ENCODE results near the gene TMEM161A.
A peak's percentile ranks its signal among the peaks of the same experiment; 100 is the strongest.
"Not testable (repeated sequence)": the region's sequence is repeated elsewhere in the genome, so short reads cannot be mapped to it uniquely, and the experiment has no call there.

The TMEM161A gene

GRCh38 chr19:19138109-19138981 is at the start of gene TMEM161A:
TMEM161A (minus strand) TSS chr19:19138478; CDS start chr19:19138428, 50 bp downstream.
- peak; percentile 93 for DNase-seq (ENCODE audit: low read depth)

- DNase-seq (ENCODE audit: low read depth): no peak
These were observed 48.5 kb upstream of the TMEM161A start for GRCh38 chr19:19186742-19187141.

DNA sequence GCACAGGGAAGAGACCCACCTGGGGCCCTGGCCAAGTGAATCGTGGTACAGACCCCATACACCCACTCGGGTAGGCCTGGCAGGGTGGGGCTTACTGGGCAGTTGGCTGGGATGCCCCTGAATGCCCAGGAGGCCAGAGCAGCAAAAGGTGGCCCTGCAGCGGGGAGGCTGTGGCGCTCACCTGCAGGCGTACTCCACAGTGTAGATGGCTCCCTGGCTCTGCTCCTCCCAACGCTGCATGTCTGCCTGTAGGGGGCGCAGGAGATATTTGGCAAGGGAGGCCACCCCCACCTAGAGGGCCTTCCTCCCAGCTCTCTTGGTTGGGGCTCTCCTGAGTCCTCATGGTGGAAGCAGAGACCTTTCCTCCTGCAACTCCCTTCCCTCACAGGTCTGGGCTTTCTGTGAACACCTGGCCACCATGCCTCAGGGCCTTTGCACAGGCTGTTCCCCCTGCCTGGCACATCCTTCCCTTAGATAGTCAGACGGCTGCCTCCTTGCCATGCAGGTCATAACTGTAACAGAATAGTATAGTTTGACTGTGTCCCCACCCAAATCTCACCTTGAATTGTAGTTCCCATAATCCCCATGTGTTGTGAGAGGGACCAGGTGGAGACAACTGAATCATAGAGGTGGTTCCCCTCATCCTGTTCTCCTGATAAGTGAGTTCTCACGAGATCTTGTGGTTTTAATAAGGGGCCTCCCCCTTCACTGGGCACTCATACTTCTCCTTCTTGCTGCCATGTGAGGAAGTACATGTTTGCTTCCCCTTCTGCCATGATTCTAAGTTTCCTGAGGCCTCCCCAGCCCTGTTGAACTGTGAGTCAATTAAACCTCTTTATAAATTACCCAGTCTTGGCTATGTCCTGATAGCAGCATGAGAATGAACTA is 47.8 kb upstream of the TMEM161A start:
- peak; percentile 33 for DNase-seq (ENCODE audit: low read depth)

GRCh38 chr19:19181488-19181998 is 43.3 kb upstream of the TMEM161A start:
- DNase-seq (ENCODE audit: low read depth): no peak

DNA sequence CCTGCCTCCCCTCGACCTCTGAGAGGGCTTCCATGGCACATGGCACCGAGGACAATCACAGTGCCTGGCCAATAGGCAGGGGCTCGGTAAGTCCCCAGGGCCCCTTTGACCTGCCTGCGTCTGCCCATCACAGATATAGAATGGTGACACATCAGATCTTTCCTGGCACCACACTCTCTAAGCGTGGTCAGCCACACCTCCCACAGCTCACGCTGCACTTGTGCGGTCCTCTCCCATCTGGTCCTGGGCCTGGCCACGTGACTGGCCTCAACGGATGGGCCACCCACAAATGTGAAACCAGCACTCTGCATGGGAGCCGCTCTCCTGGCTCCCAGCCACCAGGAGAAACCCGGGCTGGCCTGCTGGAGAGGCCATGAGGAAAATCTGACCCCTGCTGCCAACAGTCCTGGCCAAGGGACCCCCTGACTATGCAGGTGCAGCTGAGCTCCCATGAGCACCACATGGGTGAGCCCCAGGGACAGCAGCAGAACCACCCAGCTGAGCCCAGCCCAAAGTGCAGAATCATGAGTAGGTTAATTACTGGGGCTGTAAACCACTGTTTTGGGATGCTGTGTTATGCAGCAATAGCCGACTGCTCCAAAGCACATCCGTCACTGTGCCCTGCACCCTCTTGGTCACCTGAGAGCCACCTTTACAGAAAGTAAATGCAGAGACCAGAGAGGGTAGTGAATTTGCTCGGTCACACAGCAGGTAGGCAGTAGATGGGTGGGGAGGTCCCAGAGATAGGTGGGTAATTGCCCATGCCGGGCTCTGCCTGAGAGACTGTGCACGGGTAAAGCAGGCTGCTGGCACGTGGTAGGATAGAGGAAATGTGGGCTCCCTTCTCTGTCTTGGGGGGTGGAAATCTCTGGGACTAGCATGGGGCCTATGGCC is 41.5 kb upstream of the TMEM161A start:
- DNase-seq (ENCODE audit: low read depth): no peak

DNA sequence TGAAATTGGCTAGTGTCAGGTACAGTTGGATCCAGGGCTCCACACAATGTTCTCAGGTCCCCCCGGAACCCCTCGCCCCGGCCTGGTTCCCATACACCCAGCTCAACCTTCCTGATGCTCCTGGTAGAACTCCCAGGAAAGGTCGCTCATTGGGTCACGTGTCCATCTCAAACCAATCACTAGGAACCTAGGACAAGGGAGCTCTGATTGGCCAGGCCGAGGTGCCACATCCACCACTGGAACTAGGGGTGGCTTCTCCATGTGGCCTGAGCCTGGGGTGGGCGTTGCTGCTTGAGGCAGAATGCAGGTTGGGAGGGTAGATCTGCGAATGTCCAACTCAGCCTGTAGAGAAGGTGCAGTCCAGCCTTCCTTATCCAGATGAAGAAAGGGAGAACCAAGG is 38.7 kb upstream of the TMEM161A start:
- DNase-seq (ENCODE audit: low read depth): no peak

DNA sequence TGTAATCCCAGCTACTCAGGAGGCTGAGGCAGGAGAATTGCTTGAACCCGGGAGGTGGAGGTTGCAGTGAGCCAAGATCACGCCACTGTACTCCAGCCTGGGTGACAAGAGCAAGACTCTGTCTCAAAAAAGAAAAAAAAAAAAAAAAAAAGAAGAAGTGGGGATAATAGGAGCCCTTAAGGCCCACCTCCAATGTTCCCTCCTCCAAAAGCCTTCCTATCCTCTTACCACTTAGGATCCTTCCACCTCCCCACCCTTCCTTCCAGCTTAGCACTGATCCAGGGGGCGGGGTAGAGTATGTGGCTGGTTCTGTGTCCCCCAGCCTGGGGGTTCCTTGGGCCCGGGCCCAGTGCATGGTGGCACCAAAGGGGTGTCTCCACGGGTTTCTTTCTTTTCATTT is 35.0 kb upstream of the TMEM161A start:
- DNase-seq (ENCODE audit: low read depth): not testable (repeated sequence)

GRCh38 chr19:19171821-19172532 is 33.7 kb upstream of the TMEM161A start:
- DNase-seq (ENCODE audit: low read depth): no peak

DNA sequence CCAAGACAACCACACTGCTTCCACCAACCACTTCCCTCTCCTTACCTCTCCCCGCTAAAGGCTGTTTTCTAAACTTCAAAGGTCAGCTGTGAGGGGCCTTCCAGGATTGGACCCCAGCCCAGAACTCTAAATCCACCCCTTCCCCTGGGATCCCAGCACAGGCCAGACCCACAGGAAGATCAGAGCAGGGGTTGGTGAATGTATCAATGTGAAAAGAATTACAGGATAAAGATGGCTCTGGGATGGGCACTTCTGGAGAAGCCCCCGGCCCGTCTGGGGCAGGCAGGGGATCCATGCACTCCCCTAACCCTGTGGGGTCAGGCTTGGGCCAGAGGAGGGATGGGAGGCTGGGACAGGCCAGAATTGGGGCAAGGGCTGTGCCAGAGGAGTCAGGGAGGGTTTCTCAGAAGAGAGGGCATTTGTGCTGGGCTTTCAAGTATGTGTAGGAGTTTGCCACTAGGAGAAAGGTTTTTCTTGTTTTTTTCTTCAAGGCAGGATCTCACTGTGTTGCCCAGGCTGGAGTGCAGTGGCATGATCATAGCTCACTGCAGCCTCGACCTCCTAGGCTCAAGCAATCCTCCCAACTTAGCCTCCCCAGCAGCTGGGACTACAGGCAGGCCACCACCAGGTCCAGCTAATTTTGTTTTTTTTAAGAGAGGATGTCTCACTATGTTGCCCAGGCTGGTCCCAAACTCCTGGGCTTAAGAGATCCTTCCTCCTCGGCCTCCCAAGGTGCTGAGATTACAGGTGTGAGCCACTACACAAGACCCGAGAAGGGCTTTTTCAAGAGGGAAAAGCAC is 32.8 kb upstream of the TMEM161A start:
- no peak for DNase-seq (ENCODE audit: low read depth)

- peak; percentile 43 for DNase-seq (ENCODE audit: low read depth)
These were observed 32.0 kb upstream of the TMEM161A start, which contains the start of gene MEF2B for GRCh38 chr19:19170053-19170872. MEF2B (minus strand) TSS chr19:19170263; CDS start chr19:19150735, 19,528 bp downstream.

DNA sequence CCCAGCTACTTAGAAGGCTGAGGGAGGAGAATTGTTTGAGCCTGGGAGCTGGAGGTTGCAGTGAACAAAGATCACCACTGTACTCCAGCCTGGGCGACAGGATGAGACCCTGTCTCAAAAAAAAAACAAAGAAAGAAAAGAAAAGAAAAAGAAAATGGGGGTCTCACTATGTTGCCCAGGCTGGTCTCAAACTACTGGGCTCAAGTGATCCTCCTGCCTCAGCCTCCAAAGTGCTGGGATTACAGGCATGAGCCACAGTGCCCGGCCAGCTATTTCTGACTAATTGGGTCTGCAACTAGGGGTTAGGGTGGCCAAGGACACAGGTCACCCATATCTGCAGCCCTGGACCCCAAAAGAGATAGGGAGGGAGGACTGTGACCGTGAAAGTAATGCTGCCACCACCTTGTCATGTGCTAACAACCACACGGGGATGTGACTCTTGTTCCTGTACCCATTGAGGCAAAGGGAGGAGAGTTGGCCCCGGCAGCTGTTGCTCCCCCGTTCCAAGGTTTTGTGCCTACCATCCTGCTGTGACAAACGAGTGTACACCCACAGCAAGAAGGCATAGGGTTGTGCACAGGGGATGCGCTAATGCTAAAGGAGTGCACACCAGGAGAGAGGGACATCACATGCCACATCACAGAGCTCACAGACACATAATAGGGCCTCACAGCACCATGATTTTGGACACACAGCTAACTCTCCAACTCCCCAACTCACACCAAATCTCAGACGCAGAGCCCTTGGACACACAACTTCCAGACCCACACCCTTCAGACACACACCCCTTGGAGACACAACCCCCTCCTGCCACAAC is 31.2 kb upstream of the TMEM161A start:
- DNase-seq (ENCODE audit: low read depth): no peak

DNA sequence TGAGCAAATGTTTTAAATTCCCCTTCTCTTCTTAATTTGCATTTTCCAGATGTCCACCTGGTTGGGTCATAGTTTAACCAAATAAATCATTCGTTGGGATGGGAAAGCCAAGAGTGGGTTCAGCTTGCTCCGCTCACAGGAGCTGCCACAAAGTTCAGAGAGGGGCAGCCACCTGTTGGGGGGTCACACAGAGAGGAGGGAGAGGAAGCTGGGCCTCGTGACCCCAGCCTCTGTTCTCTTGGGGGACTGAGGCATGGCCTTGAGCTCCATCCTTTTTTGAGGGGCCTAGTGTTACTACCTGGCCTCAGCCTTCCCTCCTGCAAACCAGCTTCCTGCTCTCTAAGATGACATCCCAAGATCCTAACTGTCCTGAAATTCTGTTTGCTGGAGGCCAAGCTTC is 29.3 kb upstream of the TMEM161A start:
- DNase-seq (ENCODE audit: low read depth): no peak

GRCh38 chr19:19165396-19165795 is 27.1 kb upstream of the TMEM161A start:
- no peak for DNase-seq (ENCODE audit: low read depth)

DNA sequence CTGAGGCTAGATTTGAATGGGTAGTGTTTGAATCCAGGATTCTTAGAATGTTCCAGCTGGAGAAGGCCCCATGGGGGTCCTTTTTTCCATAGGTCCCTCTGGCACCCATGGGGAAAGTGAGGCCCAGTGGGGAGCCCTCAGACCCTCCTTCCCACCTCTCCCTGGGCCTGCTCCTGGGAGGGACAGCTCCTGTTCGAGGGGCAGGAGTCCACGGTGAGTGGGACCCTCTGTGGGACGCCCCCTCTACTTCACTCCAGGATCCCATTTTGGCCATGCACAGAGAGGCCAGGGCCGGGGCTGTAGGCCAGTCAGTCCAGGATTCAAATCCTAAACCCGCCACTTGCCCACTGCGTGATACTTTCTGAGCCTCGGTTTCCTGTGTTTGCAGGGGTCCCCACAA is 24.2 kb upstream of the TMEM161A start:
- no peak for DNase-seq (ENCODE audit: low read depth)

- DNase-seq (ENCODE audit: low read depth): no peak
These were observed 22.3 kb upstream of the TMEM161A start for GRCh38 chr19:19160461-19161035.

DNA sequence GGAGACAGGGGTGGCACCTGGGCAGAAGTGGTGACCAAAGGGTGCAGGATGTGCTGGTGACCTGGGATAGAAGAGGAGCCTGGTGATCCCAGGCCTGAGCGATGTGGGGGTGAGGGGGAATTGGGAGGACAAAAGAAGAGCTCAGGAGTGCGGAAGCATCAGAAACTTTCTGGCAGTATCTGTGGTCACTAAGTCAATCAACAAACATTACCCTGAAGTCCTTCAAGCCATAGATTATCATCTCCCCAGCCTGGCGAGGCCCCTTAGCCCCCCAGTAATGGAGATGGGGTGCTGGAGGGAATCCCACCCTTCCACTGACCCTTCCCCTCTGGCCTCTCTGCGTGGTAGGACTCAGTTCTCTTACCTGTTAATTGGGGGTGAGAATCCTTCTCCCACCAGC is 21.3 kb upstream of the TMEM161A start:
- DNase-seq (ENCODE audit: low read depth): no peak

- no peak for DNase-seq (ENCODE audit: low read depth)
These were observed 19.5 kb upstream of the TMEM161A start for GRCh38 chr19:19157808-19158207.
